ENCODE measurements around the gene ST8SIA2.

DNA sequence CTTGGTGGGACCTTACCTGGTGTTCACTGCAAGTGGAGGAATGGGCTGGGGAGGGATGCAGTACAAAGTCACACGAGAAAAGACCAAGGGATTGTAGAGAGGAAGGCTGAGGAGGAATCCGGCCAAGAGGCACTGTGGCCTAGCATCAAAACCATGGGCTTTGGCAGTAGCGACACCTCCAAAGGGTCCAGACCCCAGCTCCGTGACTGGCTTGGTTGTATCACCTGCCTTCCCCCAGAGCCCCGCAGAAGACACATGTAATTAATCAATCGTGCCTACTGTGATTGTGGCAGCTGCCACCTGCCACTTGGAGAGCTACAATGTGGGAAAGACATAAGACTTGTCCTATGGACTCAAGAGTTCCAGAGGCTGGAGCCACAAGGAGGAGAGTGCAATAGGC, 54.7 kb downstream of the ST8SIA2 start:
- TF ChIP-seq POLR2A (IDR thresholded peaks at IDR 0.05), result no peak
- TF ChIP-seq, protein P1, sequence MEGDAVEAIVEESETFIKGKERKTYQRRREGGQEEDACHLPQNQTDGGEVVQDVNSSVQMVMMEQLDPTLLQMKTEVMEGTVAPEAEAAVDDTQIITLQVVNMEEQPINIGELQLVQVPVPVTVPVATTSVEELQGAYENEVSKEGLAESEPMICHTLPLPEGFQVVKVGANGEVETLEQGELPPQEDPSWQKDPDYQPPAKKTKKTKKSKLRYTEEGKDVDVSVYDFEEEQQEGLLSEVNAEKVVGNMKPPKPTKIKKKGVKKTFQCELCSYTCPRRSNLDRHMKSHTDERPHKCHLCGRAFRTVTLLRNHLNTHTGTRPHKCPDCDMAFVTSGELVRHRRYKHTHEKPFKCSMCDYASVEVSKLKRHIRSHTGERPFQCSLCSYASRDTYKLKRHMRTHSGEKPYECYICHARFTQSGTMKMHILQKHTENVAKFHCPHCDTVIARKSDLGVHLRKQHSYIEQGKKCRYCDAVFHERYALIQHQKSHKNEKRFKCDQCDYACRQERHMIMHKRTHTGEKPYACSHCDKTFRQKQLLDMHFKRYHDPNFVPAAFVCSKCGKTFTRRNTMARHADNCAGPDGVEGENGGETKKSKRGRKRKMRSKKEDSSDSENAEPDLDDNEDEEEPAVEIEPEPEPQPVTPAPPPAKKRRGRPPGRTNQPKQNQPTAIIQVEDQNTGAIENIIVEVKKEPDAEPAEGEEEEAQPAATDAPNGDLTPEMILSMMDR (IDR thresholded peaks at IDR 0.05), result no peak

Measured in gastroesophageal sphincter (tissue), 3 donors.